Cerebellar cortex (tissue), 1 donor: ENCODE measurements around the gene LAIR2.
"Not testable (repeated sequence)": the region's sequence is repeated elsewhere in the genome, so short reads cannot be mapped to it uniquely, and the experiment has no call there.

Experiments used
- DNase-seq: peaks from one replicate; pipeline ENCODE4 v3.0.0-alpha.2; 2015; ENCODE audit warnings: low spot score

The LAIR2 gene

GRCh38 chr19:54493967-54494585 is 8.6 kb upstream of the LAIR2 start:
- no peak for DNase-seq

GRCh38 chr19:54495284-54495683 is 7.3 kb upstream of the LAIR2 start:
- DNase-seq, result not testable (repeated sequence)

GRCh38 chr19:54497747-54498450 is 4.7 kb upstream of the LAIR2 start:
- DNase-seq, result not testable (repeated sequence)

GRCh38 chr19:54498451-54498772 is 4.2 kb upstream of the LAIR2 start:
- DNase-seq, result not testable (repeated sequence)

GRCh38 chr19:54505542-54505941 is 2.9 kb downstream of the LAIR2 start:
- not testable (repeated sequence) for DNase-seq

- no peak for DNase-seq
Measured at GRCh38 chr19:54506079-54506478, 3.4 kb downstream of the LAIR2 start.

- not testable (repeated sequence) for DNase-seq
Measured at GRCh38 chr19:54507038-54507717, 4.5 kb downstream of the LAIR2 start.

- no peak for DNase-seq
Measured at GRCh38 chr19:54507824-54508223, 5.2 kb downstream of the LAIR2 start.

GRCh38 chr19:54508487-54508886 is 5.9 kb downstream of the LAIR2 start:
- DNase-seq, result not testable (repeated sequence)

GRCh38 chr19:54509200-54509940 is 6.7 kb downstream of the LAIR2 start:
- DNase-seq, result not testable (repeated sequence)

- DNase-seq, result no peak
Measured at GRCh38 chr19:54515156-54515555, 12.5 kb downstream of the LAIR2 start.

GRCh38 chr19:54517483-54517882 is 14.9 kb downstream of the LAIR2 start:
- peak; percentile 1 for DNase-seq

- DNase-seq, result no peak
Measured at GRCh38 chr19:54518844-54519243, 16.2 kb downstream of the LAIR2 start.

GRCh38 chr19:54521022-54521859 is 18.6 kb downstream of the LAIR2 start:
- DNase-seq, result no peak

GRCh38 chr19:54521860-54522513 is 19.4 kb downstream of the LAIR2 start:
- no peak for DNase-seq

- DNase-seq, result no peak
Measured at GRCh38 chr19:54523403-54523802, 20.8 kb downstream of the LAIR2 start.

GRCh38 chr19:54525636-54526035 is 23.0 kb downstream of the LAIR2 start:
- DNase-seq, result no peak

GRCh38 chr19:54526972-54527371 is 24.3 kb downstream of the LAIR2 start:
- DNase-seq, result no peak

- no peak for DNase-seq
Measured at GRCh38 chr19:54530866-54531265, 28.2 kb downstream of the LAIR2 start.

- DNase-seq, result no peak
Measured at GRCh38 chr19:54532528-54532927, 29.9 kb downstream of the LAIR2 start.

- no peak for DNase-seq
Measured at GRCh38 chr19:54533476-54533875, 30.8 kb downstream of the LAIR2 start.
